Tibial nerve (tissue), 4 donors: ENCODE measurements around the gene RAI14. TPM values are rescaled to one million over a fixed set of nuclear protein-coding genes. Genes with fewer than 3 reads are reported as not detected.

Experiments
- DNase-seq, 2 donors: peaks; one replicate each; pipeline ENCODE4 v3.0.0-alpha.2; 2019; ENCODE audit warnings: low spot score in 2 of 2
- H3K27ac ChIP-seq, 4 donors: fragments of 200-600 bp; sonication (generic) in 3 of 4; one replicate each; pipeline ENCODE4 v1.5.1; 2017 to 2019; ENCODE audit warnings: mild to moderate bottlenecking in 1 of 4
- H3K27me3 ChIP-seq, 2 donors: fragments of 200-600 bp; sonication (generic) in 1 of 2; one replicate each; pipeline versions ENCODE4 v1.5.1 to v1.6.0; 2017 to 2019
- H3K36me3 ChIP-seq, 3 donors: fragments of 200-600 bp; sonication (generic); one replicate each; pipeline ENCODE4 v1.5.1; 2018 to 2019
- H3K4me1 ChIP-seq, 4 donors: fragments of 200-600 bp; sonication (generic) in 3 of 4; one replicate each; pipeline ENCODE4 v1.5.1; 2017 to 2019
- H3K4me3 ChIP-seq, 4 donors: fragments of 200-600 bp; sonication (generic) in 3 of 4; one replicate each; pipeline ENCODE4 v1.5.1; 2017 to 2019; ENCODE audit warnings: mild to moderate bottlenecking in 1 of 4, moderate library complexity in 1 of 4
- H3K9me3 ChIP-seq, 4 donors: fragments of 200-600 bp; sonication (generic) in 3 of 4; one replicate each; pipeline ENCODE4 v1.5.1; 2017 to 2019
- CTCF ChIP-seq, 5 experiments: fragments of 200-600 bp in 3 of 5; fragments of 450-650 bp in 2 of 5; sonication (generic) in 3 of 5; IDR thresholded peaks; one replicate each; pipeline ENCODE4 v1.5.1; 2016 to 2019; ENCODE audit warnings: antibody characterized with exemption in 5 of 5, mild to moderate bottlenecking in 3 of 5, moderate library complexity in 2 of 5
- EP300 ChIP-seq, 2 donors: sonication (generic); formaldehyde crosslinking; IDR thresholded peaks; one replicate each; pipeline ENCODE4 v1.6.1; 2017; ENCODE audit warnings: antibody characterized with exemption in 2 of 2, mild to moderate bottlenecking in 1 of 2
- POLR2A ChIP-seq, 2 donors: fragments of 450-650 bp; IDR thresholded peaks; one replicate each; pipeline ENCODE4 v1.6.1; 2017; ENCODE audit warnings: antibody characterized with exemption in 2 of 2, mild to moderate bottlenecking in 2 of 2, moderate library complexity in 2 of 2
- WGBS, 2 donors: methylation state at CpG; one replicate each; pipeline ENCODE4 v1.1.5; 2018; 5-methylcytosine and 5-hydroxymethylcytosine counted together
- total RNA-seq, 4 donors: library from RNA; depleted of rRNA; stranded (reverse); fragments of >200 nt; gene quantifications; one replicate each; pipeline ENCODE4 v1.1.0, GENCODE V29; 2016

The RAI14 gene
- total RNA-seq, 4 donors from 2014 or later = 42.8 to 72.2 (median 68.0) TPM

GRCh38 chr5:34621277-34622097 lies 34.6 kb upstream of the RAI14 start:
- no peaks in the 10 kb centered on the region for H3K9me3 ChIP-seq
- peak overlapping the region in 2 of 4 donors; percentile 43 to 70 for H3K27ac ChIP-seq
- H3K4me3 ChIP-seq = no peak overlapping the region
- 50 to 55% methylated on average over 5 of the region's 5 CpGs for WGBS, 2 donors
- no peaks in the 10 kb centered on the region for H3K36me3 ChIP-seq
- DNase-seq = no peak
- peaks cover 0 to 11% (median 0%) of the 10 kb centered on the region in 4 donors for H3K4me1 ChIP-seq
- no peak for TF ChIP-seq POLR2A (IDR thresholded peaks at IDR 0.05)
- no peak for TF ChIP-seq CTCF (IDR thresholded peaks at IDR 0.05)
- no peak for TF ChIP-seq EP300 (IDR thresholded peaks at IDR 0.05)
- H3K27me3 ChIP-seq = no peaks in the 10 kb centered on the region

- H3K4me3 ChIP-seq = no peak overlapping the region
- DNase-seq = no peak
- H3K27ac ChIP-seq = peak overlapping the region in 2 of 4 donors; percentile 43 to 70
- WGBS, 2 donors = 24 to 29% methylated on average over 1 of the region's 1 CpG
- H3K36me3 ChIP-seq = no peaks in the 10 kb centered on the region
- TF ChIP-seq EP300 (IDR thresholded peaks at IDR 0.05) (no peak), CTCF (IDR thresholded peaks at IDR 0.05) (no peak), POLR2A (IDR thresholded peaks at IDR 0.05) (no peak)
- peaks cover 0 to 11% (median 0%) of the 10 kb centered on the region in 4 donors for H3K4me1 ChIP-seq
- H3K9me3 ChIP-seq = no peaks in the 10 kb centered on the region
- H3K27me3 ChIP-seq = no peaks in the 10 kb centered on the region
Observed at GRCh38 chr5:34622098-34622400, 34.1 kb upstream of the RAI14 start.

GRCh38 chr5:34624691-34625090 lies 31.4 kb upstream of the RAI14 start:
- Histone ChIP-seq H3K4me3 (no peak overlapping the region), H3K9me3 (no peaks in the 10 kb centered on the region), H3K27ac (no peak overlapping the region), H3K4me1 (peaks cover 0 to 11% (median 0%) of the 10 kb centered on the region in 4 donors), H3K36me3 (no peaks in the 10 kb centered on the region), H3K27me3 (no peaks in the 10 kb centered on the region)
- DNase-seq = no peak
- TF ChIP-seq POLR2A (IDR thresholded peaks at IDR 0.05) (no peak), EP300 (IDR thresholded peaks at IDR 0.05) (no peak), CTCF (IDR thresholded peaks at IDR 0.05) (no peak)
- 75 to 90% methylated on average over 3 of the region's 3 CpGs for WGBS, 2 donors

- no peaks in the 10 kb centered on the region for H3K36me3 ChIP-seq
- no peak for DNase-seq
- H3K4me3 ChIP-seq = no peak overlapping the region
- TF ChIP-seq EP300 (IDR thresholded peaks at IDR 0.05) (no peak), POLR2A (IDR thresholded peaks at IDR 0.05) (no peak), CTCF (IDR thresholded peaks at IDR 0.05) (no peak)
- 86 to 91% methylated on average over 1 of the region's 1 CpG for WGBS, 2 donors
- H3K27ac ChIP-seq = no peak overlapping the region
- H3K4me1 ChIP-seq = peaks cover 0 to 11% (median 0%) of the 10 kb centered on the region in 4 donors
- H3K27me3 ChIP-seq = no peaks in the 10 kb centered on the region
- H3K9me3 ChIP-seq = no peaks in the 10 kb centered on the region
Observed at GRCh38 chr5:34625246-34625645, 30.9 kb upstream of the RAI14 start.

- TF ChIP-seq POLR2A (IDR thresholded peaks at IDR 0.05) (no peak), CTCF (IDR thresholded peaks at IDR 0.05) (no peak), EP300 (IDR thresholded peaks at IDR 0.05) (no peak)
- Histone ChIP-seq H3K27me3 (no peaks in the 10 kb centered on the region), H3K4me3 (no peak overlapping the region), H3K4me1 (peaks cover 0 to 11% (median 0%) of the 10 kb centered on the region in 4 donors), H3K27ac (no peak overlapping the region), H3K36me3 (no peaks in the 10 kb centered on the region), H3K9me3 (no peaks in the 10 kb centered on the region)
- WGBS, 2 donors = 48 to 63% methylated on average over 6 of the region's 6 CpGs
- no peak for DNase-seq
Observed at GRCh38 chr5:34626036-34626435, 30.1 kb upstream of the RAI14 start.
